ENCODE measurements around the gene ELAPOR2. TPM values are rescaled to one million over a fixed set of nuclear protein-coding genes. Genes with fewer than 3 reads are reported as not detected.
"Not testable (repeated sequence)": the region's sequence is repeated elsewhere in the genome, so short reads cannot be mapped to it uniquely, and the experiment has no call there.

The ELAPOR2 gene
- total RNA-seq, 2 donors from 2014 or later: 15.5 to 19.9 TPM

DNA sequence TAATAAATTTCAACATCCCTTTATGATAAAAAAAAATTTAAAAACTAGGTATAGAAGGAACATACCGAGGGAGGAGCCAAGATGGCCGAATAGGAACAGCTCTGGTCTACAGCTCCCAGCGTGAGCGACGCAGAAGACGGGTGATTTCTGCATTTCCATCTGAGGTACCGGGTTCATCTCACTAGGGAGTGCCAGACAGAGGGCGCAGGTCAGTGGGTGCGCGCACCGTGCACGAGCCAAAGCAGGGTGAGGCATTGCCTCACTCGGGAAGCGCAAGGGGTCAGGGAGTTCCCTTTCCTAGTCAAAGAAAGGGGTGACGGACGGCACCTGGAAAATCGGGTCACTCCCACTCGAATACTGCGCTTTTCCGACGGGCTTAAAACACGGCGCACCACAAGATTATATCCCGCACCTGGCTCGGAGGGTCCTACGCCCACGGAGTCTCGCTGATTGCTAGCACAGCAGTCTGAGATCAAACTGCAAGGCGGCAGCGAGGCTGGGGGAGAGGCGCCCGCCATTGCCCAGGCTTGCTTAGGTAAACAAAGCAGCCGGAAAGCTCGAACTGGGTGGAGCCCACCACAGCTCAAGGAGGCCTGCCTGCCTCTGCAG, 19.7 kb downstream of the ELAPOR2 start:
- 75% methylated on average over 32 of the region's 34 CpGs for WGBS
- H3K9me3 ChIP-seq; H3K27ac ChIP-seq; H3K36me3 ChIP-seq; intact Hi-C loops (cut with DNase I); DNase-seq (ENCODE audit: low spot score); H3K27me3 ChIP-seq (replicated peaks; ENCODE audit: insufficient read depth); H3K4me1 ChIP-seq (replicated peaks): not testable (repeated sequence)
- peak overlapping the region in 1 of 2 donors; percentile 12 for H3K4me3 ChIP-seq

GRCh38 chr7:87038993-87039690, 20.3 kb downstream of the ELAPOR2 start:
- Histone ChIP-seq H3K4me1 (replicated peaks) (no peaks in the 10 kb centered on the region), H3K36me3 (no peaks in the 10 kb centered on the region), H3K9me3 (no peaks in the 10 kb centered on the region), H3K4me3 (peak overlapping the region in 1 of 2 donors; percentile 12), H3K27me3 (replicated peaks; ENCODE audit: insufficient read depth) (no peaks in the 10 kb centered on the region), H3K27ac (no peak overlapping the region)
- TF ChIP-seq POLR2A (IDR thresholded peaks at IDR 0.05) (no peak), POLR2AphosphoS5 (IDR thresholded peaks at IDR 0.05) (no peak), CTCF (IDR thresholded peaks at IDR 0.05) (no peak)
- WGBS: 81% methylated on average over 5 of the region's 5 CpGs
- DNase-seq (ENCODE audit: low spot score): no peak
- intact Hi-C loops (cut with DNase I): no loop called here

DNA sequence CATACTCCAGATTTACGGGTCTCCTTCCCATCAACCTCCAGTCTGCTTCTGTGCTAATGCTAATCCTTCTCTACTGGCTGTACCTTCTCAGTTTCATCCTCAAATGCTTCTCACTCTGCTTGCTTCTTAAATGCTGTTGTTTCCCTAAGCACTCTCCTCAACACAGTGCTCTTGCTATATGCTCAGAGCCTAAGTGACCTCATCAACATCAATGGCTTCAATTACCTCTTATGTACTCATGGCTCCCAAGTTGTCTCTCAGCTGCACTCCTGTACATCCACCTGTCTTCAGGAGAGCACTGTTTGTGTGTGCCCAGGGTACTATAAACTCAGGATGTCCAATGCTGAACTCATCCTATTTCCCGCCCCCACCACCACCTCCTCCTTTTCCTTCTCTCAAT, 22.5 kb downstream of the ELAPOR2 start:
- intact Hi-C loops (cut with DNase I): no loop called here
- Histone ChIP-seq H3K27ac (no peak overlapping the region), H3K4me3 (no peak overlapping the region), H3K4me1 (replicated peaks) (no peaks in the 10 kb centered on the region), H3K27me3 (replicated peaks; ENCODE audit: insufficient read depth) (no peaks in the 10 kb centered on the region), H3K36me3 (no peaks in the 10 kb centered on the region), H3K9me3 (no peaks in the 10 kb centered on the region)
- no peak for TF ChIP-seq POLR2AphosphoS5 (IDR thresholded peaks at IDR 0.05)
- TF ChIP-seq CTCF (IDR thresholded peaks at IDR 0.05): no peak
- TF ChIP-seq POLR2A (IDR thresholded peaks at IDR 0.05): no peak
- 97% methylated on average over 2 of the region's 2 CpGs for WGBS
- DNase-seq (ENCODE audit: low spot score): no peak

DNA sequence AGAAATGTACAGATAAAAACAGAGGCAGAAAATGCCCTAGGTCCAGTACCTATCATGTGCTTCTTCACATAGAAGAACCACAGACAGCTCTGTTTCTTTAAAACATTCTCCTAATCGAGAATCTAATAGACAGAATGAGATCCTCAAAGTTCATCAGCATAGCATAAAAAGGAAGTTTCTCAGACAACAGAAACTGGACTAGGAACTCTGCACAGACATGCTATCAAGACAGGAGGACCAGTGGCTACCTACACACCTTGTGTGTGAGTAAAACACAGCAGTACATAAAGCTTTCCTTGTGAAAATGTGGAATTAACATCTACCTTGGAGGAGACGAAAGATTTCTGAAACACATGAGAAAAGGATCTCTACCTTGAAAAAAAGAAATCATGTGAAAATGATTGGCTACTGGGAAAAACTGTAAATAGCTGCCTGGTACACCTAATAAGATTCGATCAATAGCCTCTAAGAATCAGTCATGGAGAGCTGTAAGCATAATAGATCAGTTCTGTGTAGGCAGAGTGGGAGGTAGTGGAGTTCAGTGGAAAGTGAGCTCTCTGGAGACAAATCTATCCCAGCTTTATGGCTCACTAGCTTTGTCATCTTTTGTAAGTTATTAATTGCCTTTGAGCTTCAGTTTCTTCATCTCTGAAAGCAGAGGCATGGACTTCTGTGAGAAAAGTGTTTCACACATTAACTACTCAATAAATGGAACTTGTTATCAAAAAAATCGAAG, 26.7 kb downstream of the ELAPOR2 start:
- WGBS: 78% methylated on average over 4 of the region's 4 CpGs
- H3K27ac ChIP-seq: no peak overlapping the region
- no peak for DNase-seq (ENCODE audit: low spot score)
- no peak overlapping the region for H3K4me3 ChIP-seq
- H3K4me1 ChIP-seq (replicated peaks): peaks cover 4% of the 10 kb centered on the region
- intact Hi-C loops (cut with DNase I): no loop called here
- H3K27me3 ChIP-seq (replicated peaks; ENCODE audit: insufficient read depth): no peaks in the 10 kb centered on the region
- no peaks in the 10 kb centered on the region for H3K9me3 ChIP-seq
- no peaks in the 10 kb centered on the region for H3K36me3 ChIP-seq
- TF ChIP-seq POLR2AphosphoS5 (IDR thresholded peaks at IDR 0.05): no peak

- TF ChIP-seq POLR2AphosphoS5 (IDR thresholded peaks at IDR 0.05) (peak; percentile 58), POLR2A (IDR thresholded peaks at IDR 0.05) (no peak)
- H3K27me3 ChIP-seq (replicated peaks; ENCODE audit: insufficient read depth): no peaks in the 10 kb centered on the region
- intact Hi-C loops (cut with DNase I): no loop called here
- H3K4me1 ChIP-seq (replicated peaks): peaks cover 4% of the 10 kb centered on the region
- WGBS: 43% methylated on average over 1 of the region's 1 CpG
- H3K9me3 ChIP-seq: no peaks in the 10 kb centered on the region
- H3K4me3 ChIP-seq: no peak overlapping the region
- H3K36me3 ChIP-seq: no peaks in the 10 kb centered on the region
- H3K27ac ChIP-seq: peak overlapping the region in 1 of 2 donors; percentile 49
- DNase-seq (ENCODE audit: low spot score): no peak
Observed at GRCh38 chr7:87029078-87029477, 30.4 kb downstream of the ELAPOR2 start.

GRCh38 chr7:87028636-87029035, 30.8 kb downstream of the ELAPOR2 start:
- DNase-seq (ENCODE audit: low spot score): no peak
- no peaks in the 10 kb centered on the region for H3K27me3 ChIP-seq (replicated peaks; ENCODE audit: insufficient read depth)
- H3K9me3 ChIP-seq: no peaks in the 10 kb centered on the region
- intact Hi-C loops (cut with DNase I): no loop called here
- H3K4me3 ChIP-seq: no peak overlapping the region
- no peaks in the 10 kb centered on the region for H3K36me3 ChIP-seq
- peaks cover 4% of the 10 kb centered on the region for H3K4me1 ChIP-seq (replicated peaks)
- TF ChIP-seq CTCF (IDR thresholded peaks at IDR 0.05): no peak
- TF ChIP-seq POLR2A (IDR thresholded peaks at IDR 0.05): no peak
- no peak for TF ChIP-seq POLR2AphosphoS5 (IDR thresholded peaks at IDR 0.05)
- WGBS: 42% methylated on average over 1 of the region's 1 CpG
- H3K27ac ChIP-seq: peak overlapping the region in 1 of 2 donors; percentile 49
